Right renal pelvis (tissue), 4 donors: ENCODE data around the gene DCTN5. TPM values are rescaled to one million over a fixed set of nuclear protein-coding genes. Genes with fewer than 3 reads are reported as not detected.

Experiments
- DNase-seq, 4 donors: peaks; one replicate each; pipeline ENCODE4 v3.0.0-alpha.2; 2013; ENCODE audit warnings: low read depth in 4 of 4, low spot score in 3 of 4, missing footprints in 1 of 4
- polyA plus RNA-seq, 4 donors: library from polyadenylated mRNA; unstranded; fragments of 120-200 nt; gene quantifications; one replicate each; pipeline ENCODE4 v1.2.1, GENCODE V29; 2013; ENCODE audit not compliant: insufficient read length in 4 of 4

DCTN5 gene
- polyA plus RNA-seq, 4 donors: 68.4 to 76.4 (median 73.4) TPM

DNA sequence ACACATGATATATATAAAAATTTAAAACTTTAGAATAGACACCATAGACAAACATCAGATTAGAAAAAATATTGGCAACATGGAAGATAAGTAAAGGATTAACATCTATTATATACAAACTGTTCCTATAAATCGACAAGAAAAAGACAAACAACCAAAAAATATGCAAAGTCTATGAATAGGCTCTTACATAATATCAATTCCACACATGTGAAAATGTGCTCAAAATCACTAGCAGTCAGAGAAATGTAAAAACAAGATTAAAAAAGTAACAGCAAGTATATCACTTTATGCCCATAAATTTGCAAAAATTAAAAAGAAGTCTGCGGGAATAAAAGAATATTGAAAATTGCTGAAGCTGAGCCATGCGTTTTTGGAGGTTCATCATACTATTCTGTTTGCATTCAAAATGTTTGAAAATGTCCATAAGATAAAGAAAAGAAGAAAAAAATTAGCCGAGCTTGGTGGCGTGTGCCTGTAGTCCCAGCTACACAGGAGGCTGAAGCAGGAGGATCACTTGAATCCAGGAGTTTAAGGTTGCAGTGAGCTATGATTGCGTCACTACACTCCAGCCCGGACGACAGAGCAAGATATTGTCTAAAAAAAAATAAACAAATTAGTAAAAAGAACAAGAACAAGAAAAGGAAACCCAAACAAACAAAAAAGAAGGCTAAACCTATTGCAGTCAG is 83.0 kb downstream of the DCTN5 start:
- no peak for DNase-seq

DNA sequence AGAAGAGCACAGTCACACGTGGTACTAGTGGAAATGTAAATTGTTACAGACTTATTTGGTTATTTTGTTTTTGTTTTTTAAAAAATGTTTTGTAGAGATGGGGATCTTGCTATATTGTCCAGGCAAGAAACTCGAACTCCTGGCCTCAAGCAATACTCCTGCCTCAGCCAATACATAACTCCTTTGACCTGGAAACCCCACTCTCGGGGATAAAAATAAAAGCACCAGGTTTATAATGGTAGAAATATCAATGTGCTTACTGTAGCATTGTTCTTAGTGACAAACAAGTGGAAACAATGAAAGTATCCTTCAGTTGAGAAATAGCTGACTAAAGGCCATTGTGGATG is 83.5 kb downstream of the DCTN5 start:
- no peak for DNase-seq

GRCh38 chr16:23726710-23727109 is 85.4 kb downstream of the DCTN5 start:
- no peak for DNase-seq

Other genes with a start within 250 kb of the DCTN5 start
- gene COG7, start 188.3 kb upstream of the DCTN5 start, polyA plus RNA-seq: 10 to 100 TPM; 23.4 to 28.9 (median 24.3) TPM
- 100 to 1,000 TPM; 127 to 150 (median 141) TPM for gene GGA2, start 131.0 kb upstream of the DCTN5 start, polyA plus RNA-seq
- gene EARS2, start 84.1 kb upstream of the DCTN5 start, polyA plus RNA-seq: 10 to 100 TPM; 27.0 to 32.2 (median 31.1) TPM
- 10 to 100 TPM; 75.6 to 78.4 (median 76.6) TPM for gene UBFD1, start 83.7 kb upstream of the DCTN5 start, polyA plus RNA-seq
- gene NDUFAB1, start 45.1 kb upstream of the DCTN5 start, polyA plus RNA-seq: 100 to 1,000 TPM in 3 of 4 donors, 10 to 100 TPM in 1; 98.1 to 106 (median 103) TPM
- 10 to 100 TPM; 18.8 to 21.4 (median 20.0) TPM for gene PALB2, start 156 bp upstream of the DCTN5 start, polyA plus RNA-seq
- 10 to 100 TPM; 22.2 to 25.6 (median 25.2) TPM for gene PLK1, start 37.4 kb downstream of the DCTN5 start, polyA plus RNA-seq
- gene ERN2, start 71.8 kb downstream of the DCTN5 start, polyA plus RNA-seq: under 1 TPM; 0.36 to 0.83 (median 0.48) TPM
- gene CHP2, start 113.6 kb downstream of the DCTN5 start, polyA plus RNA-seq: 1 to 10 TPM in 3 of 4 donors, under 1 TPM in 1; 0.91 to 2.0 (median 1.3) TPM
- gene PRKCB, start 194.5 kb downstream of the DCTN5 start, polyA plus RNA-seq: 1 to 10 TPM; 3.6 to 4.3 (median 4.0) TPM